Memory B cell (primary cell): ENCODE data around the gene FOXP3.

ENCODE experiments used
- ATAC-seq: fragments of 150-1000 bp; cut with Tn5 transposase; 2 replicates; pipeline ENCODE4 v1.10.0; 2021; ENCODE audit warnings: low read depth, mild to moderate bottlenecking, moderate library complexity
- DNase-seq, 2 donors: peaks; one replicate each; pipeline ENCODE4 v3.0.0; 2022; ENCODE audit warnings: low spot score in 2 of 2
- H3K27ac Mint-ChIP-seq: one replicate; pipeline ENCODE4 v1.8.0; 2022; ENCODE audit warnings: mild to moderate bottlenecking, moderate library complexity, mixed read lengths
- H3K27me3 Mint-ChIP-seq: one replicate; pipeline ENCODE4 v1.8.0; 2022; ENCODE audit warnings: mixed read lengths
- H3K36me3 Mint-ChIP-seq: one replicate; pipeline ENCODE4 v1.8.0; 2022; ENCODE audit warnings: mild to moderate bottlenecking, mixed read lengths
- H3K4me1 Mint-ChIP-seq: one replicate; pipeline ENCODE4 v1.8.0; 2022; ENCODE audit warnings: mixed read lengths
- H3K4me3 Mint-ChIP-seq: one replicate; pipeline ENCODE4 v1.8.0; 2022; ENCODE audit warnings: mild to moderate bottlenecking, moderate library complexity, mixed read lengths
- H3K9me3 Mint-ChIP-seq: one replicate; pipeline ENCODE4 v1.8.0; 2022; ENCODE audit warnings: mixed read lengths

FOXP3 gene

GRCh38 chrX:49286581-49286980 lies 22.1 kb upstream of the FOXP3 start:
- no peaks in the 10 kb centered on the region for H3K9me3 Mint-ChIP-seq

DNA sequence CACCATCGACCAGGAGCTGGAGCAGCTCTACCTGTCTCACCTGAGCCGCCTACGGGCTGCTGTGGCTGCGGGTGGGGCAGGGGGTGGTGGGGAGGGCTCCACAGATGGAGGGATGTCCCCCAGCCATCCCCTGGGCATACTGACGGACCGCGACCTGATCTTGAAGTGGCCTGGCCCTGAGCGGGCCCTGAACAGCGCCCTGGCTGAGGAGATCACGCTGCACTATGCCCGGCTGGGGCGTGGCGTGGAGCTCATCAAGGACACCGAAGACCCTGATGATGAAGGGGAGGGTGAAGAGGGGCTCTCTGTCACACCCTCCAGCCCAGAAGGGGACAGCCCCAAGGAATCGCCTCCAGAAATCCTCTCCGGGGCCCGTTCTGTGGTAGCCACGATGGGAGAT lies 21.6 kb upstream of the FOXP3 start:
- peaks cover 4% of the 10 kb centered on the region for H3K36me3 Mint-ChIP-seq
- DNase-seq (no peak), ATAC-seq (no peak)
- no peaks in the 10 kb centered on the region for H3K27me3 Mint-ChIP-seq
- H3K4me3 Mint-ChIP-seq = no peak overlapping the region
- H3K27ac Mint-ChIP-seq = no peak overlapping the region
- no peaks in the 10 kb centered on the region for H3K9me3 Mint-ChIP-seq
- peaks cover 7% of the 10 kb centered on the region for H3K4me1 Mint-ChIP-seq

More at GRCh38 chrX:49286581-49286980, 22.1 kb upstream of the FOXP3 start:
- ATAC-seq (no peak), DNase-seq (no peak)
- H3K36me3 Mint-ChIP-seq = peaks cover 4% of the 10 kb centered on the region
- no peaks in the 10 kb centered on the region for H3K27me3 Mint-ChIP-seq
- H3K4me3 Mint-ChIP-seq = no peak overlapping the region
- no peak overlapping the region for H3K27ac Mint-ChIP-seq
- peaks cover 7% of the 10 kb centered on the region for H3K4me1 Mint-ChIP-seq

- peaks cover 7% of the 10 kb centered on the region for H3K4me1 Mint-ChIP-seq
- ATAC-seq (no peak), DNase-seq (no peak)
- no peak overlapping the region for H3K27ac Mint-ChIP-seq
- no peak overlapping the region for H3K4me3 Mint-ChIP-seq
- H3K27me3 Mint-ChIP-seq = no peaks in the 10 kb centered on the region
- no peaks in the 10 kb centered on the region for H3K9me3 Mint-ChIP-seq
- H3K36me3 Mint-ChIP-seq = peaks cover 4% of the 10 kb centered on the region
Observed at GRCh38 chrX:49284212-49284611, 19.7 kb upstream of the FOXP3 start.

- peaks cover 4% of the 10 kb centered on the region for H3K36me3 Mint-ChIP-seq
- H3K27ac Mint-ChIP-seq = peak overlapping the region; percentile 69
- H3K4me1 Mint-ChIP-seq = peaks cover 6% of the 10 kb centered on the region
- no peaks in the 10 kb centered on the region for H3K27me3 Mint-ChIP-seq
- DNase-seq = no peak
- H3K4me3 Mint-ChIP-seq = no peak overlapping the region
- H3K9me3 Mint-ChIP-seq = no peaks in the 10 kb centered on the region
- no peak for ATAC-seq
Observed at GRCh38 chrX:49282647-49283011, 18.1 kb upstream of the FOXP3 start.

GRCh38 chrX:49278081-49278480 lies 13.6 kb upstream of the FOXP3 start:
- Mint-ChIP-seq H3K4me3 (no peak overlapping the region), H3K27ac (peak overlapping the region; percentile 31), H3K27me3 (no peaks in the 10 kb centered on the region), H3K9me3 (no peaks in the 10 kb centered on the region), H3K36me3 (peaks cover 5% of the 10 kb centered on the region), H3K4me1 (peaks cover 23% of the 10 kb centered on the region)
- ATAC-seq (no peak), DNase-seq (no peak)

- ATAC-seq (no peak), DNase-seq (no peak)
- peaks cover 6% of the 10 kb centered on the region for H3K36me3 Mint-ChIP-seq
- H3K27ac Mint-ChIP-seq = peak overlapping the region; percentile 31
- H3K4me3 Mint-ChIP-seq = no peak overlapping the region
- H3K27me3 Mint-ChIP-seq = no peaks in the 10 kb centered on the region
- H3K9me3 Mint-ChIP-seq = no peaks in the 10 kb centered on the region
- peaks cover 27% of the 10 kb centered on the region for H3K4me1 Mint-ChIP-seq
Observed at GRCh38 chrX:49277535-49277830, 13.0 kb upstream of the FOXP3 start.

GRCh38 chrX:49276671-49277534 lies 12.4 kb upstream of the FOXP3 start:
- H3K9me3 Mint-ChIP-seq = no peaks in the 10 kb centered on the region
- H3K27ac Mint-ChIP-seq = no peak overlapping the region
- peaks cover 24% of the 10 kb centered on the region for H3K4me1 Mint-ChIP-seq
- H3K4me3 Mint-ChIP-seq = no peak overlapping the region
- DNase-seq = no peak
- H3K27me3 Mint-ChIP-seq = no peaks in the 10 kb centered on the region
- no peak for ATAC-seq
- peaks cover 2% of the 10 kb centered on the region for H3K36me3 Mint-ChIP-seq

DNA sequence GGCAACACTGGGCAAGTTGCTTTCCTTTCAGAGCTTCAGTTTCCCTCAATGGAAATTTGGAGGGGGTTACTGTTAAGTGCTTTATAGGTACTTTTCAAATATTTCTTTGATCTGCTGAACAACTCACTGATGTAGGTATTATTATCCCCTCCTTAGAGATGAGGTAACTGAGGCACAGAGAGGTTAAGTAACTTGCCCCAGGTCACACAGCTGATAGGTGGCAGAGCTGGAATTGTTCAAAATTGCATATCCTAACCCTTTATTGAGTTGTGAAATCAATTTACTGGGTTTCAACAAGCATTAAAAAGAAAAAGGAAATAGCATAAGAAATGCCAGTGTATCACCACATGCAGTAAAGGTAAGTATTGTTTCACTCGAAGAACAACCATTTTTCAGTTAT lies 11.7 kb upstream of the FOXP3 start:
- ATAC-seq (no peak), DNase-seq (no peak)
- no peak overlapping the region for H3K4me3 Mint-ChIP-seq
- H3K27ac Mint-ChIP-seq = no peak overlapping the region
- no peaks in the 10 kb centered on the region for H3K9me3 Mint-ChIP-seq
- H3K4me1 Mint-ChIP-seq = peaks cover 26% of the 10 kb centered on the region
- no peaks in the 10 kb centered on the region for H3K27me3 Mint-ChIP-seq
- H3K36me3 Mint-ChIP-seq = peaks cover 3% of the 10 kb centered on the region

DNA sequence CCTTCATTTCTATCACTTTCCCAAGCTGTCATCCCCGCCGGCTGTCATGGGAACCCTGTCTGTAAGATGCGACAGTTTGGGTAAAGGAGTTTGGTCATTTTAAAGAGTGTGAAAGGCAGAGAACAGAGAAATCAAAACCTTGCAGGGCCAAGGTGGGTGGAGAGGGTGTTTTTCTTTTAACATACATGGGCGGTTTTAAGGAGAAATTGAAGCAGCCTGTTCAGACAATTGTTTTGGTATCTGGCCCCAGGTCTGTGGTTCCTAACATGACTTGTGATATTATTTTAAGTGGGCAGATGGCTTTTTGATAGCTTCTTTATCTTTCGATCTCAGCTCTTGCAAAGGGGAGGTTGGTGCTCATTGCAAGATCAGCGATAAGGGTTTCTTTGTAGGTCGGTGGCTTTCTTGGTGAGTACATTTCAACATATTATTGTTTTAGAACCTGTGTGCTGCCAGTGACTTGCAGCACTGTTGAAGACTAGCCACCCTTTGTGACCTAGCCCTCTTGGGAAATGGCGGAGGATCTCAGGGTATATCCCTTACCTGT lies 8.7 kb upstream of the FOXP3 start:
- Mint-ChIP-seq H3K4me3 (no peak overlapping the region), H3K4me1 (peaks cover 34% of the 10 kb centered on the region), H3K9me3 (no peaks in the 10 kb centered on the region), H3K27ac (peak overlapping the region; percentile 73), H3K36me3 (peaks cover 6% of the 10 kb centered on the region), H3K27me3 (no peaks in the 10 kb centered on the region)
- DNase-seq = no peak
- no peak for ATAC-seq

GRCh38 chrX:49272421-49272820 lies 7.9 kb upstream of the FOXP3 start:
- ATAC-seq = no peak
- no peaks in the 10 kb centered on the region for H3K27me3 Mint-ChIP-seq
- no peak for DNase-seq
- H3K4me3 Mint-ChIP-seq = no peak overlapping the region
- no peak overlapping the region for H3K27ac Mint-ChIP-seq
- H3K36me3 Mint-ChIP-seq = peaks cover 6% of the 10 kb centered on the region
- H3K9me3 Mint-ChIP-seq = no peaks in the 10 kb centered on the region
- peaks cover 34% of the 10 kb centered on the region for H3K4me1 Mint-ChIP-seq

DNA sequence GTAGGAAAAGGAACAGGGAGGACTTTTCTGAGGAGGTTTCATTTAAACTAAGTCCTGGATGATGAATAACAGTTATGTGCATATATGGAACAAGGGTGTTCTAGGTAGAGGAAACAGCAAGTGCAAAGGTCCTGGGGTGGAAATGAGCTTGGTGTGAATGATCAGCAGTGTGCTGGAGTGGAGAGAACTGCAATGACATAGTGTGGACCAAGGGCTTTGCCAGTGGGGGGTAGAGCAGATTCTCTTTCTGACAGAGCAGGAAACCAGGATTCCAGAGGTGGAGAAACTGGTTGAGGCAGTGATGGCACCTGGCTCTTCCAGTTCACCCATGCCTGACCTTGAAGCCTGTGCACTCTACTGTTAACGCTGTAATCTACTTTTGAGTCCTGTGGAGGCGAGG lies 6.8 kb upstream of the FOXP3 start:
- Mint-ChIP-seq H3K4me3 (peak overlapping the region; percentile 77), H3K27ac (peak overlapping the region; percentile 81), H3K36me3 (peaks cover 6% of the 10 kb centered on the region), H3K4me1 (peaks cover 33% of the 10 kb centered on the region), H3K9me3 (no peaks in the 10 kb centered on the region), H3K27me3 (no peaks in the 10 kb centered on the region)
- no peak for ATAC-seq
- DNase-seq = no peak

GRCh38 chrX:49270249-49270921 lies 5.9 kb upstream of the FOXP3 start:
- Mint-ChIP-seq H3K9me3 (no peaks in the 10 kb centered on the region), H3K27me3 (no peaks in the 10 kb centered on the region), H3K36me3 (peaks cover 6% of the 10 kb centered on the region), H3K27ac (peak overlapping the region; percentile 99), H3K4me1 (peaks cover 32% of the 10 kb centered on the region), H3K4me3 (peak overlapping the region; percentile 77)
- ATAC-seq (no peak), DNase-seq (no peak)

DNA sequence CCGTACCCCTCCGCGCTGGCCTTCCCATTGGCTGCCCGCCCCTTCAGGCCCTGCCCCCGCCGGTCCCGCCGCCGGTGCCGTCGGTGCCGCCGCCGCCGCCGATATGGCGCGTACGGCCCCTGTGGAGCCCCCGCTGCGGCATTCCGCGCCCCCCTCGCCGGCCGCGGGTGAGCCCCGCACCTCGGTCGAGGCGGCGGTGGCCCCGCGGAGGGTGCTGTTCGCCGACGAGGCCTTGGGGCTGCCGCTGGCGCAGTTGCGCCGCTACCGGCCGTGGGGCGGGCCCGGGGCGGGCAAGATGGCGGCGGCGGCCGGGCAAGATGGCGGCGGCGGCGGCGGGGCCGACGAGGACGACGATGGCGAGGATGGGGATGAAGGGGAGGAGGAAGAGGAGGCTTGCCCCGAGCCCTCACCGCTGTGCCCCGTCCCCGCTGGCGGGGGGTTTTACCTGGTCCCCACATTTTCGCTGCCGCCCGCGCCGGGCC lies 5.3 kb upstream of the FOXP3 start, which contains the start of gene PPP1R3F:
TSS of gene PPP1R3F (plus strand) at position 27 of the 482 bp plus-strand sequence. CDS start at position 104, 77 bp downstream.
- peak within 1 kb of the TSS; percentile 95 for H3K4me3 Mint-ChIP-seq
- DNase-seq = no peak
- peaks cover 27% of the 10 kb centered on the region for H3K4me1 Mint-ChIP-seq
- H3K27me3 Mint-ChIP-seq = no peaks in the 10 kb centered on the region
- peaks cover 6% of the 10 kb centered on the region for H3K36me3 Mint-ChIP-seq
- H3K9me3 Mint-ChIP-seq = no peaks in the 10 kb centered on the region
- peak; percentile 19 for ATAC-seq
- H3K27ac Mint-ChIP-seq = peak within 1 kb of the TSS; percentile 99

DNA sequence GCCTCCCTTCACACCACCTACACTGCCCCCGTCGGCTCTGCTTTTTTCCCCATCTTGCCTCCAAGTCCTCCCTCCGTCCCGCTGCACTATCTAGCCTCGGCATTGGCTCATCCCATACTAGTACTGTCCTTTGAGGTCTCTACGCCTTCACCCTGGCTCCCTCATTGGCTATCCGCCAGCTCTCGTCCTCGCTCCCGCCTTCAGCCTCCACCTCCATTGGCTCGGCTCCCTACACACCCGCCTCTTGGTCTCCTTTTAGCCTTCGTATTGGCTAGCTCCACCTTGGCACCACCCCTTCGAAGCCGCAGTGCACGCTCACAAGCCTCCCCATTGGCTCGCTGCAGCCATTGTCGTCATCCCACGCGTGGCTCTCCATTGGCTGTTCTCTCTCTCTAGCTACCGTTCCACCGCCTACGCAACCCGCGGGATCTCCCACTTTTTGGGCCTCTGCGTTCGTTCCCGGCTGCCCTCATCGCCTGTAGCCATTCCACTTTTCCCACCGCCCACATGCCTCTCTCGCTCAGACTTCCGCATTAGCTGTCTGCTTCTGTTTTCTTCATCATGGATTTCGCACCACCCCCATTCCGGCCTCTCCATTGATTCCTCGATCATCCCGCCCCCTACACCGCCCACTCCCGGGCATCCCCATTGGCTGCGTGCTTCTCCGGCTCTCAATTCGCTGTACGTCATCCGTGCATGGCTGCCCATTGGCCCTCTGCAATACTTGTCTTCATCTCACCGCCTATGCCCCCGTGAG lies 4.7 kb upstream of the FOXP3 start:
- Mint-ChIP-seq H3K27me3 (no peaks in the 10 kb centered on the region), H3K4me1 (peaks cover 22% of the 10 kb centered on the region), H3K36me3 (peaks cover 6% of the 10 kb centered on the region), H3K4me3 (peak overlapping the region; percentile 95), H3K9me3 (no peaks in the 10 kb centered on the region), H3K27ac (peak overlapping the region; percentile 99)
- peak; percentile 70 to 88 for DNase-seq
- ATAC-seq = peak; percentile 80
